Activated naive CD4-positive, alpha-beta T cell treated with anti-CD3 and anti-CD28 coated beads for 36 hours (primary cell): ENCODE data around the gene TEAD4. TPM values are rescaled to one million over a fixed set of nuclear protein-coding genes. Genes with fewer than 3 reads are reported as not detected.

Experiments used
- CTCF ChIA-PET: fragments of 350-600 bp; sonication (Branson Sonifier 250); formaldehyde crosslinking; loops from one replicate; lab custom pipeline; 2021; ENCODE audit warnings: antibody characterized with exemption; lab: Charles Lee
- DNase-seq: peaks from one replicate; pipeline ENCODE4 v3.0.0-alpha.2; 2020
- H3K27ac Mint-ChIP-seq: one replicate; pipeline ENCODE4 v1.8.0; 2021; ENCODE audit warnings: mild to moderate bottlenecking, mixed read lengths
- H3K27me3 Mint-ChIP-seq: one replicate; pipeline ENCODE4 v1.8.0; 2021; ENCODE audit warnings: low read depth, mixed read lengths
- H3K36me3 Mint-ChIP-seq: one replicate; pipeline ENCODE4 v1.8.0; 2021; ENCODE audit warnings: low read depth, mixed read lengths
- H3K4me1 Mint-ChIP-seq: one replicate; pipeline ENCODE4 v1.8.0; 2021; ENCODE audit warnings: low read depth, mixed read lengths
- H3K4me3 Mint-ChIP-seq: one replicate; pipeline ENCODE4 v1.8.0; 2021; ENCODE audit warnings: mild to moderate bottlenecking, moderate library complexity, mixed read lengths
- H3K9me3 Mint-ChIP-seq: one replicate; pipeline ENCODE4 v1.8.0; 2021; ENCODE audit warnings: mixed read lengths
- intact Hi-C: fragments of 100-400 bp; cut with micrococcal nuclease; formaldehyde crosslinking; loops from one replicate; pipeline ENCODE4 v1.15.1; 2023
- total RNA-seq, 2 experiments: library from RNA; stranded (reverse); gene quantifications; one replicate each; pipeline ENCODE4 v1.2.3, GENCODE V29; 2021

Gene TEAD4
- total RNA-seq, 2 experiments from 2014 or later: 3.7 to 4.5 TPM

DNA sequence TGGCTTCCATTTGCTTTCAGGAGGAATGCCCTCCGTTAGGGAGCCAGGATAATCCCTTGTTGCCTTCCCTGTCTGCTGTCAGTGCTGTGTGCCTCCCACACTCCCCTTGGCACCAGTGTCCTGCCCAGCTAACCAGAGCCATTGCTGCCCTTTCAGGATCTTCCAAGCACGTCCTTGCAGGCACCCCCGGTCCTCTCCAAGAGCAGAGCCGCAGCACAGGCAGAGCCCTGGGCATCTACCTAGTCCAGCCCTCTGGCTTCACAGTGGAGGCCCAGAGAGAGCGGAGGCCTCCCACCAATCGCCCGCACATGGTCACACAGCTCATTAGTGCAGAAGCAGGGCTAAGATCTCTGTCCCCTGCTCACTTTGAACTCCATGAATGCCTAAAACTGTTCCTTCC lies 79.0 kb downstream of the TEAD4 start:
- CTCF ChIA-PET: no interaction called here
- no peak overlapping the region for H3K4me3 Mint-ChIP-seq
- H3K27ac Mint-ChIP-seq: no peak overlapping the region
- peaks cover 9% of the 10 kb centered on the region for H3K27me3 Mint-ChIP-seq
- H3K9me3 Mint-ChIP-seq: no peaks in the 10 kb centered on the region
- intact Hi-C loops: no loop called here
- H3K36me3 Mint-ChIP-seq: no peaks in the 10 kb centered on the region
- no peaks in the 10 kb centered on the region for H3K4me1 Mint-ChIP-seq
- no peak for DNase-seq

DNA sequence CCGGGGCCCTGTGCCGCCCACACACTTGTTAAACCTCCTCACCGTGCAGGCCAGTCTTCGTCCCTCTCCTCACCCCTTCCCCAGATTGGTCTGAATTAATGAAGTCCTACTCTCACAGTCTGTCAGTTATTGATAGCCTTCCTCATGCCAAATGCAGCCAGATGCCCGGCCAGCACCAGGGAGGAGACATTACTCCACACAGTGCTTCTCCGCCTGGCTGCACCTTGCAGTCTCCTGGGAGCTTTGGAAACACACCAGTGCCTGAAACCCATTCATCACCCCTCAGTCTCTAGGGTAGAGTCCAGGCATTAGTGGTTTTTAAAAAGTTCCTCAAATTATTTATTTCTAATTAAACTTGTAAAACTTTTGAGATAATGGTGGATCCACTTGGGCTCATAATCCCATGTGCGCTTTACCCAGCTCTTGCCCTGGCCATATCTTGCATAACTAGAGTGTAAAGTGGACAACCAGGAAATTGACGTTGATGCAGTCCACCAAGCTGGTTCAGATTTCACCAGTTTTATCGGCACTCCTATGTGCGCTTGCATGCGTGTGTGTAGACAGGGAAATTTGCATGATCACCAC lies 79.8 kb downstream of the TEAD4 start:
- H3K36me3 Mint-ChIP-seq: no peaks in the 10 kb centered on the region
- H3K4me1 Mint-ChIP-seq: no peaks in the 10 kb centered on the region
- peaks cover 14% of the 10 kb centered on the region for H3K27me3 Mint-ChIP-seq
- intact Hi-C loops: no loop called here
- no peak for DNase-seq
- H3K4me3 Mint-ChIP-seq: no peak overlapping the region
- H3K9me3 Mint-ChIP-seq: no peaks in the 10 kb centered on the region
- CTCF ChIA-PET: interaction anchor here (1.2 kb wide), 1 partner anchor 163 kb away, joined by 3 read pairs; no protein-coding TSS in a partner anchor
- no peak overlapping the region for H3K27ac Mint-ChIP-seq

GRCh38 chr12:3040026-3040656 lies 80.9 kb downstream of the TEAD4 start:
- no peaks in the 10 kb centered on the region for H3K4me1 Mint-ChIP-seq
- no peaks in the 10 kb centered on the region for H3K9me3 Mint-ChIP-seq
- H3K27me3 Mint-ChIP-seq: peaks cover 14% of the 10 kb centered on the region
- intact Hi-C loops: loop anchor here (2.0 to 5.0 kb wide), 3 partner anchors 78 to 149 kb away; partner anchors contain the start of gene TULP3
- H3K4me3 Mint-ChIP-seq: no peak overlapping the region
- CTCF ChIA-PET: interaction anchor here (0.6 to 1.2 kb wide), 2 partner anchors 160 to 162 kb away, joined by 3 read pairs; no protein-coding TSS in a partner anchor
- DNase-seq: no peak
- H3K27ac Mint-ChIP-seq: no peak overlapping the region
- no peaks in the 10 kb centered on the region for H3K36me3 Mint-ChIP-seq

GRCh38 chr12:3040663-3041544 lies 81.7 kb downstream of the TEAD4 start:
- no peaks in the 10 kb centered on the region for H3K4me1 Mint-ChIP-seq
- no peaks in the 10 kb centered on the region for H3K9me3 Mint-ChIP-seq
- intact Hi-C loops: loop anchor here (1.0 to 5.0 kb wide), 4 partner anchors 79 to 188 kb away; partner anchors contain the start of gene TULP3
- CTCF ChIA-PET: interaction anchor here (0.6 to 1.4 kb wide), 6 partner anchors 9 to 226 kb away, joined by 3 to 4 read pairs (median 4); no protein-coding TSS in a partner anchor
- H3K4me3 Mint-ChIP-seq: no peak overlapping the region
- no peak overlapping the region for H3K27ac Mint-ChIP-seq
- H3K36me3 Mint-ChIP-seq: no peaks in the 10 kb centered on the region
- H3K27me3 Mint-ChIP-seq: peaks cover 14% of the 10 kb centered on the region
- no peak for DNase-seq

DNA sequence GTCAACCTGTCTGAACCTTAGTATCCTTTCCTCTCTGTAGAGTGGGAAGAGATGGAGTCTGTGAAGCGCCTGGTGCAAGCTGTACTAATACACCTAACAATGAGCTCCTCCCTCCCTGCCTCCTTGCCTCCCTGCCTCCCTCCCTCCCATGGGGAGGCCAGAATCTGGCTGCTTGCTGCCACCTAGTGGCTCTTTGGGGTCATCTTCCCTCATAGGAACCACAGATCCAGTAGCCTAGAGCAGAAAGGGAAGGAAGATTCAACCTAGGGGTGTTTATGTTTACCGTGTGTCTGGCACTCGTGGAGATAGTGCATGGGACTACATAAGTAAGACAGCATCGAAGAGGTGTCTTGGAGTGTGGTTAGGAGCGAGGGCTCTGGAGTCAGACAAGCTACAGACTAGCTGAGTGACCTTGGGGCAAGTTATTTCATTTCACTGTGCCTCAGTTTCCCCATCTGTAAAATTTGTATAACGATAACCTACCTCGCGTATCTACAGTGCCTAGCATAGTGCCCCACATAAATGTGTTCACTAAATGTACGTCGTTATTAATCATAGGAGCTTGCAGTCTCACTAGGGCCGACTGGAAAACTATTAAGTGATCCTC lies 82.5 kb downstream of the TEAD4 start:
- intact Hi-C loops: loop anchor here (1.0 to 5.0 kb wide), 4 partner anchors 79 to 188 kb away; partner anchors contain the start of gene TULP3
- H3K9me3 Mint-ChIP-seq: no peaks in the 10 kb centered on the region
- H3K27ac Mint-ChIP-seq: no peak overlapping the region
- CTCF ChIA-PET: interaction anchor here (0.6 to 1.4 kb wide), 10 partner anchors 9 to 277 kb away, joined by 3 to 4 read pairs (median 3); no protein-coding TSS in a partner anchor
- H3K4me3 Mint-ChIP-seq: no peak overlapping the region
- no peaks in the 10 kb centered on the region for H3K4me1 Mint-ChIP-seq
- peaks cover 14% of the 10 kb centered on the region for H3K27me3 Mint-ChIP-seq
- H3K36me3 Mint-ChIP-seq: no peaks in the 10 kb centered on the region
- DNase-seq: peak; percentile 79

DNA sequence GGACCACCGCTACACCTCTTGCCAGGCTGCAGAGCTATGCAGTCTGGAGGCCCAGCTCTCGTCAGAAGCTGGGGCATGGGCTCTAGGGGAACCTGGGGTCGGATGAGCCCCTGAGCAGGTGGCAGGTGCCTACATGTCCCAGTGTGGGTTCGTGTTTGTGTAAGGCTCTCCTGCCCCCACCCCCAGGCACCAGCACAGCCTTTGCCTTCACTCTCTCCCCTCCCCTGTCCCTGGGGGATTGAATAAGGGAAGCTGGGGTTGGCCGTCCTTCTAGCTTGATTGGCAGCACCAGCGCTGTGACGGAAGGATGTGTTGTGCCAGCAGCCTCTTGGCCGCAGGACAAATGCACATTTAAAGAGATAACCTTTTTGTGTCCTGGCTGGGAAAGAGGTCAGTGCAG lies 83.2 kb downstream of the TEAD4 start:
- Mint-ChIP-seq H3K9me3 (no peaks in the 10 kb centered on the region), H3K27ac (no peak overlapping the region), H3K4me1 (no peaks in the 10 kb centered on the region), H3K4me3 (no peak overlapping the region), H3K36me3 (no peaks in the 10 kb centered on the region), H3K27me3 (peaks cover 14% of the 10 kb centered on the region)
- intact Hi-C loops: loop anchor here (5.0 kb wide), 2 partner anchors 80 to 100 kb away; no protein-coding TSS in a partner anchor
- CTCF ChIA-PET: interaction anchor here (0.6 to 1.3 kb wide), 8 partner anchors 8 to 555 kb away, joined by 3 to 4 read pairs (median 3); no protein-coding TSS in a partner anchor
- no peak for DNase-seq

DNA sequence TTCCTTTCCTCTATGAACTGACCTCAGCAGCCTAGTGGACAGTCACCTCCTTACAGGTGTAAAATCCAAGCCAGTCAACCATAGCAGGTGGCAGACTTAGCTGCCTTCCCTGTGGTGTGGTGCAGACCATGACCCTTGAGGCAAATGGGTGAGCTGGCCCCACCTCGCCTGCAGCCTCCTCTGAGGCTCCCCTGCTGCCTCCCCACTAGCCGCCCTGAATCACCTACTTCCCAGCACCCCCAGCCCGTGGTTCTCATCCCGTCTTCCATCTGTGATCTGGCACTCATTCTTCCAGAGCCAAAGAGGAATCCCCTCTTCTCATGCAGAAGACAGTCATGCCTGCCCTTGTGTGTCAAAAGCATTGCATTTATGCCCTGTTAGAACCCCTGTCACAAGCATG lies 83.6 kb downstream of the TEAD4 start:
- CTCF ChIA-PET: interaction anchor here (0.7 to 1.0 kb wide), 3 partner anchors 16 to 555 kb away, joined by 3 read pairs; no protein-coding TSS in a partner anchor
- no peaks in the 10 kb centered on the region for H3K4me1 Mint-ChIP-seq
- no peak for DNase-seq
- no peak overlapping the region for H3K4me3 Mint-ChIP-seq
- H3K27me3 Mint-ChIP-seq: peaks cover 14% of the 10 kb centered on the region
- no peaks in the 10 kb centered on the region for H3K9me3 Mint-ChIP-seq
- intact Hi-C loops: loop anchor here (5.0 kb wide), 2 partner anchors 81 to 101 kb away; no protein-coding TSS in a partner anchor
- no peaks in the 10 kb centered on the region for H3K36me3 Mint-ChIP-seq
- H3K27ac Mint-ChIP-seq: no peak overlapping the region

GRCh38 chr12:3043406-3043805 lies 84.2 kb downstream of the TEAD4 start:
- intact Hi-C loops: loop anchor here (5.0 kb wide), 2 partner anchors 81 to 101 kb away; no protein-coding TSS in a partner anchor
- no peak for DNase-seq
- peaks cover 14% of the 10 kb centered on the region for H3K27me3 Mint-ChIP-seq
- CTCF ChIA-PET: interaction anchor here (0.7 to 0.9 kb wide), 2 partner anchors 15 to 556 kb away, joined by 3 read pairs; no protein-coding TSS in a partner anchor
- no peak overlapping the region for H3K4me3 Mint-ChIP-seq
- H3K4me1 Mint-ChIP-seq: no peaks in the 10 kb centered on the region
- no peaks in the 10 kb centered on the region for H3K9me3 Mint-ChIP-seq
- no peaks in the 10 kb centered on the region for H3K36me3 Mint-ChIP-seq
- no peak overlapping the region for H3K27ac Mint-ChIP-seq

GRCh38 chr12:3044141-3044630 lies 85.0 kb downstream of the TEAD4 start:
- intact Hi-C loops: loop anchor here (5.0 kb wide), 2 partner anchors 82 to 102 kb away; no protein-coding TSS in a partner anchor
- CTCF ChIA-PET: no interaction called here
- peaks cover 15% of the 10 kb centered on the region for H3K27me3 Mint-ChIP-seq
- no peak for DNase-seq
- no peak overlapping the region for H3K4me3 Mint-ChIP-seq
- no peaks in the 10 kb centered on the region for H3K4me1 Mint-ChIP-seq
- no peaks in the 10 kb centered on the region for H3K9me3 Mint-ChIP-seq
- H3K36me3 Mint-ChIP-seq: no peaks in the 10 kb centered on the region
- H3K27ac Mint-ChIP-seq: no peak overlapping the region

DNA sequence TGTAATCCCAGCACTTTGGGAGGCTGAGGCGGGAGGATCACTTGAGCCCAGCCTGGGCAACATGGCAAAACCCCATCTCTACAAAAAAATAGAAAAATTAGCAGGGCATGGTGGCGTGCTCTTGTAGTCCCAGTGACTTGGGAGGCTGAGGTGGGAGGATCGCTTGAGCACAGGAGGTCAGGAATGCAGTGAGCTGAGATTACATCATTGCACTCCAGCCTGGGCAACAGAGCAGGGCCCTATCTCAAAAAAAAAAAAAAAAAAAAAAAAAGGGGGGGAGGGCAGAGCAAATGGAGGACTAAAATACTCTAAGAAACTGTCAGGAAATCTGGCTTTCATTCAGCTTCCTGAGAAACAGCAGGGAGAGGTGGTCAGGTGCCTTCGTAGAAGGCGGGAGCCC lies 86.3 kb downstream of the TEAD4 start:
- CTCF ChIA-PET: interaction anchor here (0.6 to 0.7 kb wide), 2 partner anchors 191 to 501 kb away, joined by 4 to 6 read pairs; no protein-coding TSS in a partner anchor
- Mint-ChIP-seq H3K9me3 (no peaks in the 10 kb centered on the region), H3K4me1 (no peaks in the 10 kb centered on the region), H3K36me3 (no peaks in the 10 kb centered on the region), H3K27me3 (peaks cover 18% of the 10 kb centered on the region), H3K27ac (no peak overlapping the region), H3K4me3 (no peak overlapping the region)
- DNase-seq: no peak
- intact Hi-C loops: no loop called here

DNA sequence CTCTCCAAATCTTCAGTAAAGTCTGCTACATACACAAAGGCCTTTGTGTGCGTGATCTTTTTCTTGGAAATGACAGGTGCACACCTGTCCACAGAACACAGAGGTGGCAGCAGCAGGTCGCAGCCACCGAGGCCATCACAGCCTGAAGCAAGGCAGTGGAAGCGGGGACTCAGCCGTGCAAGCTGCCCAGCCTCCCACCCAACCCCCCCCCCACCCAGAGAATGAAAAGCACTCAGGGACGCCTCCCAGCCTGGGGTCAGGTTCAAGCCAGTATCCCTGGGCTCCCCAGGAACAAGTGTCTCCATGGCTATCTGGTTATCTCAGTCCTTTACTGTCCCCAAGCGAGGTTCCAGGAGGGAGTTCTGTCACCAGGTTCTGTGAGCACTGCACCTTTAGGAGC lies 86.8 kb downstream of the TEAD4 start:
- Mint-ChIP-seq H3K4me1 (no peaks in the 10 kb centered on the region), H3K27ac (no peak overlapping the region), H3K36me3 (no peaks in the 10 kb centered on the region), H3K9me3 (no peaks in the 10 kb centered on the region), H3K4me3 (no peak overlapping the region), H3K27me3 (peaks cover 18% of the 10 kb centered on the region)
- intact Hi-C loops: no loop called here
- DNase-seq: no peak
- CTCF ChIA-PET: interaction anchor here (0.6 to 0.7 kb wide), 2 partner anchors 191 to 501 kb away, joined by 4 to 6 read pairs; no protein-coding TSS in a partner anchor
